GM04503 (cell line): Measurements from ENCODE around the gene ZNF99.
"Not testable (repeated sequence)": the region's sequence is repeated elsewhere in the genome, so short reads cannot be mapped to it uniquely, and the experiment has no call there.

Source experiments
- DNase-seq: peaks from one replicate; pipeline ENCODE4 v3.0.0-alpha.2; 2012; ENCODE audit warnings: low read depth

ZNF99 gene

DNA sequence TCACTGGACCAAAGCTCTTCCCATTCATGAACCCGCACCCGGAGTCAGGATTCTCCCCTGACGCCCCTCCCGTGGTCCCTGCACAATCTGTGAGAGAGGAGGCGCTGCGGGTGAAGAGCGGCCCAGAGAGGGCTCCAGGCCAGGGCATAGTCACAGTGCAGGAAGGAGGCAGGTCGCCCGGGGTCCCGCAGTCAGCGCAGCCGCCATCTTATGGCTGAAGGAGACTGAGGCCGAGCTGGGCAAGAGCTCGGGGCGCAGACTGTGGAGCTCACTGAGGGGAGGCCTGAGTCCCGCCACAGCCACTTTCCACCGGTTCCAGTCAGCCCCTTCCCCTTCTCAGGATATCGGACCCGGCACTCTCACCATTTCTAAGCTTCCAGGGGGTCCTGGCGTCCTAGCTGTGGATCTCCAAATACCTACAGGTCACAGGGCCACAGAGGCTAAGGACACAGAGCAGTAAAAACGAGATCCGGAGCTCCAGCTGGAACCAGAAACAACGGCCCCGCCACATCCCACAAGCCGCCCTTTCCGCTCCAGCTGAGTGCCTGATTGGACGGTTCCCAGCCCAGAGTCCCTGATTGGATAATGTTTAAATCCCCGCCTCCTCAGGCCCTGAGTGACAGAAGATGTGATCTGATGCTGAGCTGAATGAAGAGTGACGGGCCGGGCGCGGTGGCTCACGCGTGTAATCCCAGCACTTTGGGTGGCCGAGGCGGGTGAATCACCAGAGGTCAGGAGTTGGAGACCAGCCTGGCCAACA, at the start of gene ZNF99:
ZNF99 (minus strand) TSS at position 501 of the 760 bp plus-strand sequence; CDS start at position 366, 135 bp downstream.
- DNase-seq, result no peak

- DNase-seq, result no peak
Measured at GRCh38 chr19:22832031-22832762, 48.2 kb upstream of the ZNF99 start, which contains the start of gene ZNF723. ZNF723 (plus strand) TSS chr19:22832291; CDS start chr19:22832380, 89 bp downstream.

- no peak for DNase-seq
Measured at GRCh38 chr19:22831211-22831610, 47.3 kb upstream of the ZNF99 start.

GRCh38 chr19:22814124-22814523, 30.2 kb upstream of the ZNF99 start:
- DNase-seq, result no peak

- DNase-seq, result no peak
Measured at GRCh38 chr19:22807061-22807835, 23.3 kb upstream of the ZNF99 start.

GRCh38 chr19:22806418-22806817, 22.5 kb upstream of the ZNF99 start:
- no peak for DNase-seq

GRCh38 chr19:22797040-22797439, 13.1 kb upstream of the ZNF99 start:
- DNase-seq, result no peak

DNA sequence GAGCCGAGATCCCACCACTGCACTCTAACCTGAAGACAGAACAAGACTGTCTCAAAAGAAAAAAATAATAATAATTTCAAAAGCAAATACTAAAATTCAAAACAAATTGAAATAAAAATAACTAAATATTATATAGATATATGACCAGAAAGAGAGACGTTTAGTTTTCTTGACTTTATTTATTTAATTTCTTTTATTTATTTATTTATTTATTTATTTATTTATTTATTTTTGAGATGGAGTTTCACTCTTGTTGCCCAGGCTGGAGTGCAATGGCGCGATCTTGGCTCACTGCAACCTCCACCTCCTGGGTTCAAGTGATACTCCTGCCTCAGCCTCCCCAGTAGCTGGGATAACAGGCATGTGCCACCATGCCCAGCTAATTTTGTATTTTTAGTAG, 8.9 kb upstream of the ZNF99 start:
- DNase-seq, result not testable (repeated sequence)

DNA sequence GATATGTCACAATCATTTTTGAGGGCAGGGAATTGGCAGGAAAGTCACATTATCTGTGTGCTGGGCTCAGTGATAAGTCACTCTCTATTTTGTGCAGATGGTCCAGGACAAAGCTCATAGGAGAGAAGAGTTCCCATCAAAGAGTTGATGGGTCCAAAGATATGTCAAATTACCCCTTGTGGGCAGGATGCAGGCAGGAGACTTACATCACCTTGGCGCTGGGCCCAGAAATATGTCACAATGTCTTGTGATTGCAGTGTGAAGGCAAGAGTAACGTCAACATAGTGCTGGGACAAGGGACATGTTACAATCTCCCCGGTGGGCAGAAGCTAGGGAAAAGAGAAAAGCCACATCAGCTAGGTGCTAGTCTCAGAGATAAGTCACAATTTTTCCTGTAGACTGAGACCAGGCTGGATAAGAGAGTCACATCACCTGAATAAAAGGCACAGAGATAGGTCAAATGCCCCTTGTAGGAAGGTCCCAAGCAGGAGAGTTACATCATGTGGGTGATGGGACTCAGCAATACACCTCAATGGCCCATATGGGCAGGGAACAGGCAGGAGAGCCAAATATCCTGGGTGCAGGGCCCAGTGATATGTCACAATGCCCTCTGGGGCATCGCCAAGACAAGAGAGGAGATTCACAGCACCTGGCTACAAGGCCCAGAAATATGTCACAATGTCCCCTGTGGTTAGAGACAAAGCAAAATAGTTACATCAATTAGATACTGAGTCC, 47.9 kb downstream of the ZNF99 start:
- no peak for DNase-seq

GRCh38 chr19:22733691-22734090, 50.3 kb downstream of the ZNF99 start:
- DNase-seq, result no peak

GRCh38 chr19:22728214-22728613, 55.7 kb downstream of the ZNF99 start:
- not testable (repeated sequence) for DNase-seq

- not testable (repeated sequence) for DNase-seq
Measured at GRCh38 chr19:22721533-22721932, 62.4 kb downstream of the ZNF99 start.

- DNase-seq, result no peak
Measured at GRCh38 chr19:22708983-22709382, 75.0 kb downstream of the ZNF99 start.

DNA sequence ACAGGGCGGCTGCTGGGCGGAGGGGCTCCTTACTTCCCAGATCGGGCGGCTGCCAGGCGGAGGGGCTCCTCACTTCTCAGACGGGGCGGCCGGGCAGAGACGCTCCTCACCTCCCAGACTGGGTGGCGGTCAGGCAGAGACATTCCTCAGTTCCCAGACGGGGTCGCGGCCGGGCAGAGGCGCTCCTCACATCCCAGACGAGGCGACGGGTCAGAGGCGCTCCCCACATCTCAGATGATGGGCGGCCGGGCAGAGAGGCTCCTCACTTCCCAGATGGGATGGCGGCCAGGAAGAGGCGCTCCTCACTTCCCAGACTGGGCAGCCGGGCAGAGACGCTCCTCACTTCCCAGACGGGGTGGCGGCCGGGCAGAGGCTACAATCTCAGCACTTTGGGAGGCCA, 80.9 kb downstream of the ZNF99 start:
- not testable (repeated sequence) for DNase-seq

GRCh38 chr19:22702661-22703060, 81.3 kb downstream of the ZNF99 start:
- DNase-seq, result not testable (repeated sequence)
